Mesothelial cell of epicardium (in vitro differentiated cells): Measurements from ENCODE around the gene TDRD6. TPM values are rescaled to one million over a fixed set of nuclear protein-coding genes. Genes with fewer than 3 reads are reported as not detected.
"Not testable (repeated sequence)": the region's sequence is repeated elsewhere in the genome, so short reads cannot be mapped to it uniquely, and the experiment has no call there.

Experiments used
- DNase-seq, 2 experiments: peaks; one replicate each; pipeline ENCODE4 v3.0.0; 2021; ENCODE audit warnings: low spot score in 2 of 2; ENCODE audit not compliant: unreplicated experiment in 2 of 2
- H3K27ac Mint-ChIP-seq: 2 replicates; pipeline ENCODE4 v1.8.0; 2021; ENCODE audit warnings: mixed read lengths
- H3K27me3 Mint-ChIP-seq: 2 replicates; pipeline ENCODE4 v1.8.0; 2021; ENCODE audit warnings: low read depth, mixed read lengths
- H3K36me3 Mint-ChIP-seq: 2 replicates; pipeline ENCODE4 v1.8.0; 2021; ENCODE audit warnings: mixed read lengths
- H3K4me1 Mint-ChIP-seq: 2 replicates; pipeline ENCODE4 v1.8.0; 2021; ENCODE audit warnings: mixed read lengths
- H3K4me3 Mint-ChIP-seq: 2 replicates; pipeline ENCODE4 v1.8.0; 2021; ENCODE audit warnings: mild to moderate bottlenecking, moderate library complexity, mixed read lengths
- H3K9me3 Mint-ChIP-seq: 2 replicates; pipeline ENCODE4 v1.8.0; 2021; ENCODE audit warnings: mixed read lengths
- total RNA-seq: library from RNA; stranded (reverse); gene quantifications from 3 replicates; pipeline ENCODE4 v1.2.1, GENCODE V29; 2021
- TF ChIP-seq, protein P1 (sequence below): fragments of 200-600 bp; sonication (generic); IDR thresholded peaks from one replicate; pipeline ENCODE4 v1.5.0; 2021; ENCODE audit warnings: antibody characterized with exemption; ENCODE audit not compliant: unreplicated experiment

The TDRD6 gene
- total RNA-seq, 1 donor from 2014 or later: 0.51 TPM

DNA sequence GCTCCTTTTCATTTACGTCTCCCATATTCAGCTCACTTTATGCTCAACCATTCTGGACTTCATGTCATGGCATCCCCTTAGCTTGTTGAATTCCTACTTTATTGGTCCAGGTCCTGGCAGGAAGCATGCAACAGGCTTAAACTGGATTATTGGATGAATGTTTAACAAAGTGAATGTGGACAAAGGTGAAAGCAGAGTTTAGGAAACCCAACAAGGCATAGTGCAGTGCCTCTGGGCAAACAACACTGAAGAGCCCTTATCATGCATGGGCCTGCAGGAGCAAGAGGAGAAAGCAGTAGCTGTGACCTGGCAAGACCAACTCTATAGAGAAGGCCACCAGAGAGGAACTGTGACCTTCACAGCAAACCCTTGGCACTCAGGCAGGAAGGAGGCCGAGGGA is 53.8 kb downstream of the TDRD6 start:
- Mint-ChIP-seq H3K9me3 (no peaks in the 10 kb centered on the region), H3K4me3 (no peak overlapping the region), H3K27me3 (peaks cover 53% of the 10 kb centered on the region), H3K27ac (no peak overlapping the region), H3K36me3 (no peaks in the 10 kb centered on the region), H3K4me1 (no peaks in the 10 kb centered on the region)
- TF ChIP-seq, protein P1, sequence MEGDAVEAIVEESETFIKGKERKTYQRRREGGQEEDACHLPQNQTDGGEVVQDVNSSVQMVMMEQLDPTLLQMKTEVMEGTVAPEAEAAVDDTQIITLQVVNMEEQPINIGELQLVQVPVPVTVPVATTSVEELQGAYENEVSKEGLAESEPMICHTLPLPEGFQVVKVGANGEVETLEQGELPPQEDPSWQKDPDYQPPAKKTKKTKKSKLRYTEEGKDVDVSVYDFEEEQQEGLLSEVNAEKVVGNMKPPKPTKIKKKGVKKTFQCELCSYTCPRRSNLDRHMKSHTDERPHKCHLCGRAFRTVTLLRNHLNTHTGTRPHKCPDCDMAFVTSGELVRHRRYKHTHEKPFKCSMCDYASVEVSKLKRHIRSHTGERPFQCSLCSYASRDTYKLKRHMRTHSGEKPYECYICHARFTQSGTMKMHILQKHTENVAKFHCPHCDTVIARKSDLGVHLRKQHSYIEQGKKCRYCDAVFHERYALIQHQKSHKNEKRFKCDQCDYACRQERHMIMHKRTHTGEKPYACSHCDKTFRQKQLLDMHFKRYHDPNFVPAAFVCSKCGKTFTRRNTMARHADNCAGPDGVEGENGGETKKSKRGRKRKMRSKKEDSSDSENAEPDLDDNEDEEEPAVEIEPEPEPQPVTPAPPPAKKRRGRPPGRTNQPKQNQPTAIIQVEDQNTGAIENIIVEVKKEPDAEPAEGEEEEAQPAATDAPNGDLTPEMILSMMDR: no peak
- DNase-seq: no peak

DNA sequence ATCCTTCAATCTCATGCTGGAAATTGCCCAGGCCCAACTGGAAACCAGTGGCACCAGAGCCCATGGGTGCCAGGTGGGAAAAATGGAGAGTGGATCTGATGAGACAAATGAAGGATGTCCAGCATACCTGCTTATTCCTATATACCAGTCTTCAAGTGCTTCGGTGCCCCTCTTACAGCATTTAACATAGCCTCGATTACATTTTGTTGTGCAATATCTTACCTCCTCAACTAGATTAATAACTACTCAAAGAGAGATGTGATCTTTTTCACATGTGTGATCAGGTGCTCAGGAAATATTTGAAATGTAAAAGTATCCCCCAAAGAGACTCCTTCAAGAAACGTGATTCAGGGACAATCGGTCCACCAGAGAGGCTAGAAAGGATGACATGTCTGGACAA is 54.2 kb downstream of the TDRD6 start:
- H3K27me3 Mint-ChIP-seq: peaks cover 51% of the 10 kb centered on the region
- no peaks in the 10 kb centered on the region for H3K4me1 Mint-ChIP-seq
- TF ChIP-seq, protein P1: no peak
- DNase-seq: no peak
- no peak overlapping the region for H3K4me3 Mint-ChIP-seq
- no peak overlapping the region for H3K27ac Mint-ChIP-seq
- H3K36me3 Mint-ChIP-seq: no peaks in the 10 kb centered on the region
- no peaks in the 10 kb centered on the region for H3K9me3 Mint-ChIP-seq

DNA sequence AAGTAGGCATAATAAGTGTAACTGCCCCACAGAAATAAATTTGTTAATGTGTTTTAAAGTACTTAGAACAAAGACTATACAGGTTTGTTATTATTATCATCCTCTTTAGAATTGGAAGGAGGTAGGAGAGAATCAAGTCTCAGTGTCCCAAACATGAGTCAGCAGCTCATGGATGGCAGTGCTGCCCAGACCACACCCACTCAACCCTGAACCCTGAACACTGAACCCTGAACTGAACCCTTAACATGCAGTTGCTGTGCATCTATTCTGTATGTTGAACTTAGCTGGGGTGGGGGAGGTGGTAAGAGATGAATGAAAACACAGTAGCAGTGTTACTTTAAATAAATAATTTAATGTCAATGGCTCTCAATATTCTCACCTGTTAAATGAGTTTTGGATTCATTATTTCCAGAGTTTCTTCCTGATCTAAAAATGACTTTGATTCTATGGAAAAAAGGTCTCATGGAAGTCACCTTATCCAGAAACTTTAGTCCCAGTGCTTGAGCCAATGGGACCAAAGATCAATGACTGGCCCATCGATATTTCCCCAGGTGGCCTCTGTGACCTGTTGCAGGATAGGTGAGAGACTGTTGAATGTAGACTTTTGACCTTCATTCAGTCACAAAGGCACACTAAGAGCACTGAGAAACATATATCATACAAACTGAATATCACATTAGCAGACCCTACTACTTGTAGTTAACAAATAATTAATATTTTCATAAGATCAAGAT is 55.9 kb downstream of the TDRD6 start:
- Mint-ChIP-seq H3K4me1 (no peaks in the 10 kb centered on the region), H3K9me3 (no peaks in the 10 kb centered on the region), H3K4me3 (no peak overlapping the region), H3K36me3 (no peaks in the 10 kb centered on the region), H3K27ac (no peak overlapping the region), H3K27me3 (peaks cover 36% of the 10 kb centered on the region)
- TF ChIP-seq, protein P1: no peak
- no peak for DNase-seq

DNA sequence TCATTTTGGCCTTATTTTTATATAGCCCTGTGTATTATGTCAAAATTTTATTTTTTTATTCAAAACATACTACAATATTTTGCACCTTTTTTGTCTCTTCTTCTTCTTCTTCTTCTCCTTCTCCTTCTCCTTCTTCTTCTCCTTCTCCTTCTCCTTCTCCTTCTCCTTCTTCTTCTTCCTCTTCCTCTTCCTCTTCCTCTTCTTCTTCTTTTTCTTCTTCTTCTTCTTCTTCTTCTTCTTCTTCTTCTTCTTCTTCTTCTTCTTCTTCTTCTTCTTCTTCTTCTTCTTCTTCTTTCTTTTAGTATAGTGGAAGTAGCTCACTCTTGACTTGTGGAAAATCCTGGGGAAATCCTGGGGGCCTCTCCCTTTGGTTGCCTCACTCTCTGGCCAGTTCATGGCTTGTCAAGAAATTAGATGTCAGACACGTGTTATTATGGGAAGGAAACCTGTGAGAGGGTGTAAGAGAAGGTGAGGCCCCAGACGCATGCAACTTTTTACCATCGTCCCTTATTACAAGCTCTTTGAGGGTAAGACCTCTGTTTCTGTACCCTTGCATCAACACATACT is 56.6 kb downstream of the TDRD6 start:
- peaks cover 29% of the 10 kb centered on the region for H3K27me3 Mint-ChIP-seq
- not testable (repeated sequence) for H3K36me3 Mint-ChIP-seq, DNase-seq, H3K4me1 Mint-ChIP-seq, H3K9me3 Mint-ChIP-seq, H3K27ac Mint-ChIP-seq, H3K4me3 Mint-ChIP-seq

DNA sequence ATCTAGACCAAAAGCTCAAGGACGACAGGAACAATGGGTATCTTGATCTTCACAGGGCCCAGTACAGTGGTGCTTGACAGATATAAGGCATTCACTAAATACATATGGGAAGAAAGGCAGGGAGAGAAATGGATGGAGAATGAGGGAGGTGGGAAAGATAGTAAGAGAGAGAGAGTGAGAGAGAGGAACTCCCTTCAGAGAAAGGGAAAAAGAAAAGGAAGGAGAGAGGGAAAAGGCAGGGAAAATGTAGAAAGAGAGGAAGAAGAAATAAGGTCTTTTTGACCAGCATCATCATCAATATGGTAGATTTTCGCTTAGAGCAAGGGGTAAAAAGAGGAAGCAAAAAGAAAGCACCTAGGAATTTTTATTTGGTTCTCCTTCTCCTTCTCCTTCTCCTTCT is 58.3 kb downstream of the TDRD6 start:
- TF ChIP-seq, protein P1: no peak
- no peaks in the 10 kb centered on the region for H3K4me1 Mint-ChIP-seq
- H3K9me3 Mint-ChIP-seq: no peaks in the 10 kb centered on the region
- H3K27ac Mint-ChIP-seq: no peak overlapping the region
- H3K4me3 Mint-ChIP-seq: no peak overlapping the region
- no peaks in the 10 kb centered on the region for H3K36me3 Mint-ChIP-seq
- peaks cover 22% of the 10 kb centered on the region for H3K27me3 Mint-ChIP-seq
- no peak for DNase-seq

DNA sequence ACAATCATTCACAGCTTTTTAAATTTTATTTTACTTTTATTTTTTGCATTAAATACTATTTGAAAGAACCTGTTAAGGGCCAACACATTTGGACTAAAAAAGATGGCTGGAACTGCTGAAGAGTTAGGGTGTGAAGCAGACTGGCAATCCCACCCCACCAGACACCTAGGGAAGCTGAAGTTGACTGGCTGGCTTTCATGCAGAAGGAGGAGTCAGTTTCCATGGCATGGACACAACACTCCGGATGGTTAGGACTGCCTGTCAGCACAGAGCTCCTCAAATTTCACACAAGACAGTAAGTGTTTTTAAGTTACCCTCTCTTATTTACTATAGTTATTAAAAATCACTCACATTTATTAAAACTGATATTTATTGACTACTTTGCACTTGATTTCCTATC is 59.0 kb downstream of the TDRD6 start, which contains the start of gene ANKRD66:
TSS of gene ANKRD66 (plus strand) at position 238 of the 400 bp plus-strand sequence. CDS start 5,016 bp downstream, outside the sequence.
- DNase-seq: no peak
- Mint-ChIP-seq H3K36me3 (no peaks in the 10 kb centered on the region), H3K4me3 (no peak within 1 kb of the TSS), H3K27ac (no peak within 1 kb of the TSS), H3K27me3 (peaks cover 22% of the 10 kb centered on the region), H3K9me3 (no peaks in the 10 kb centered on the region), H3K4me1 (no peaks in the 10 kb centered on the region)
- TF ChIP-seq, protein P1: no peak
